Neural cell (in vitro differentiated cells): ENCODE results near the gene SIDT1. TPM values are rescaled to one million over a fixed set of nuclear protein-coding genes. Genes with fewer than 3 reads are reported as not detected.

Experiments used
- H2AFZ ChIP-seq: fragments of 200-600, 300-800 bp; sonication (generic), shearing (Covaris generic); 2 replicates; pipeline ENCODE4 v1.6.0; 2014; ENCODE audit warnings: low read depth, mild to moderate bottlenecking, antibody characterized with exemption, low read length, moderate library complexity
- H3F3A ChIP-seq: fragments of 200-600 bp; shearing (Covaris generic); 2 replicates; pipeline ENCODE4 v1.6.1; 2016; ENCODE audit warnings: mild to moderate bottlenecking, moderate library complexity, mixed read lengths, antibody characterized with exemption, low read length; ENCODE audit not compliant: insufficient read depth, poor library complexity, severe bottlenecking
- H3K27ac ChIP-seq: fragments of 200-600, 300-800 bp; sonication (generic), shearing (Covaris generic); 2 replicates; pipeline ENCODE4 v1.5.1; 2014; ENCODE audit warnings: mild to moderate bottlenecking, low read length, moderate library complexity
- H3K27me3 ChIP-seq: fragments of 300-800, 200-600 bp; sonication (generic), shearing (Covaris generic); 2 replicates; pipeline ENCODE4 v1.6.0; 2014; ENCODE audit warnings: mild to moderate bottlenecking, low read depth, low read length, moderate library complexity; ENCODE audit not compliant: insufficient read depth
- H3K36me3 ChIP-seq: fragments of 300-800, 200-600 bp; sonication (generic), shearing (Covaris generic); 2 replicates; pipeline ENCODE4 v1.5.1; 2014; ENCODE audit warnings: mild to moderate bottlenecking, antibody characterized with exemption, low read length, moderate library complexity; ENCODE audit not compliant: insufficient read depth
- H3K4me2 ChIP-seq: fragments of 300-800, 200-600 bp; sonication (generic), shearing (Covaris generic); 2 replicates; pipeline ENCODE4 v1.6.0; 2014; ENCODE audit warnings: mild to moderate bottlenecking, low read length
- H3K4me3 ChIP-seq: fragments of 300-800, 200-600 bp; sonication (generic), shearing (Covaris generic); 2 replicates; pipeline ENCODE4 v1.5.1; 2014; ENCODE audit warnings: mild to moderate bottlenecking, low read length, moderate library complexity
- H3K79me2 ChIP-seq: fragments of 200-600 bp; shearing (Covaris generic); replicated peaks from 2 replicates; pipeline ENCODE4 v1.6.0; 2014; ENCODE audit warnings: mild to moderate bottlenecking, low read length, moderate library complexity; ENCODE audit not compliant: insufficient read depth
- H3K9ac ChIP-seq: fragments of 300-800, 200-600 bp; sonication (generic), shearing (Covaris generic); 2 replicates; pipeline ENCODE4 v1.6.1; 2016; ENCODE audit warnings: mild to moderate bottlenecking, low read length, mixed read lengths
- H3K9me2 ChIP-seq: fragments of 200-600 bp; shearing (Covaris generic); 2 replicates; pipeline ENCODE4 v1.6.1; 2016; ENCODE audit warnings: mild to moderate bottlenecking, low read length, mixed read lengths; ENCODE audit not compliant: insufficient read depth
- H3K9me3 ChIP-seq: fragments of 200-600, 300-800 bp; sonication (generic), shearing (Covaris generic); 2 replicates; pipeline ENCODE4 v1.6.1; 2016; ENCODE audit warnings: mild to moderate bottlenecking, mixed run types, low read length, moderate library complexity, mixed read lengths
- H4K20me1 ChIP-seq: fragments of 200-600 bp; shearing (Covaris generic); 2 replicates; pipeline ENCODE4 v1.6.1; 2016; ENCODE audit warnings: mild to moderate bottlenecking, mixed run types; ENCODE audit not compliant: insufficient read depth
- CTCF ChIP-seq: fragments of 450-650 bp; IDR thresholded peaks from 2 replicates; pipeline ENCODE4 v1.5.1; 2014; ENCODE audit warnings: antibody characterized with exemption, mild to moderate bottlenecking, moderate library complexity; ENCODE audit not compliant: poor library complexity, severe bottlenecking
- EP300 ChIP-seq: fragments of 450-650 bp; conservative IDR thresholded peaks from 2 replicates; pipeline ENCODE4 v1.6.1; 2014; ENCODE audit warnings: antibody characterized with exemption, mild to moderate bottlenecking, moderate library complexity; ENCODE audit not compliant: poor library complexity, severe bottlenecking
- EZH2 ChIP-seq: fragments of 200-600, 300-800 bp; shearing (Covaris generic), sonication (generic); IDR thresholded peaks from 2 replicates; pipeline ENCODE4 v1.6.1; 2014; ENCODE audit warnings: antibody characterized with exemption, low read length, borderline replicate concordance, mild to moderate bottlenecking; ENCODE audit not compliant: insufficient read depth, poor library complexity, severe bottlenecking
- MXI1 ChIP-seq: fragments of 450-650 bp; conservative IDR thresholded peaks from 2 replicates; pipeline ENCODE4 v1.6.1; 2014; ENCODE audit warnings: antibody characterized with exemption, mild to moderate bottlenecking; ENCODE audit not compliant: poor library complexity, severe bottlenecking
- POLR2AphosphoS5 ChIP-seq: IDR thresholded peaks from 2 replicates; pipeline ENCODE4 v1.6.1; 2012
- RAD21 ChIP-seq: fragments of 450-650 bp; conservative IDR thresholded peaks from 2 replicates; pipeline ENCODE4 v1.6.1; 2014; ENCODE audit warnings: antibody characterized with exemption, mild to moderate bottlenecking, moderate library complexity
- SMC3 ChIP-seq: fragments of 450-650 bp; conservative IDR thresholded peaks from 2 replicates; pipeline ENCODE4 v1.6.1; 2014; ENCODE audit warnings: antibody characterized with exemption, mild to moderate bottlenecking, moderate library complexity; ENCODE audit not compliant: poor library complexity
- TAF1 ChIP-seq: IDR thresholded peaks from 2 replicates; pipeline ENCODE4 v1.6.1; 2012; ENCODE audit warnings: low read depth
- polyA plus RNA-seq: library from polyadenylated mRNA; depleted of rRNA; stranded (reverse); fragments of >200 nt; gene quantifications from 2 replicates; pipeline ENCODE4 v1.2.3, GENCODE V29; 2014
- TF ChIP-seq, protein P1 (sequence below): IDR thresholded peaks from 2 replicates; pipeline ENCODE4 v1.6.1; 2012; ENCODE audit warnings: borderline replicate concordance

SIDT1 gene
- polyA plus RNA-seq, 1 donor from 2014 or later, result 0.22 TPM

GRCh38 chr3:113601240-113601639, 68.9 kb downstream of the SIDT1 start:
- no peak overlapping the region for H3K27ac ChIP-seq

GRCh38 chr3:113602256-113602655, 69.9 kb downstream of the SIDT1 start:
- no peak overlapping the region for H3K4me2 ChIP-seq
- TF ChIP-seq TAF1 (no peak), CTCF (no peak), EP300 (no peak), EZH2 (no peak), POLR2AphosphoS5 (no peak), MXI1 (no peak), RAD21 (no peak), SMC3 (no peak)
- TF ChIP-seq, protein P1, sequence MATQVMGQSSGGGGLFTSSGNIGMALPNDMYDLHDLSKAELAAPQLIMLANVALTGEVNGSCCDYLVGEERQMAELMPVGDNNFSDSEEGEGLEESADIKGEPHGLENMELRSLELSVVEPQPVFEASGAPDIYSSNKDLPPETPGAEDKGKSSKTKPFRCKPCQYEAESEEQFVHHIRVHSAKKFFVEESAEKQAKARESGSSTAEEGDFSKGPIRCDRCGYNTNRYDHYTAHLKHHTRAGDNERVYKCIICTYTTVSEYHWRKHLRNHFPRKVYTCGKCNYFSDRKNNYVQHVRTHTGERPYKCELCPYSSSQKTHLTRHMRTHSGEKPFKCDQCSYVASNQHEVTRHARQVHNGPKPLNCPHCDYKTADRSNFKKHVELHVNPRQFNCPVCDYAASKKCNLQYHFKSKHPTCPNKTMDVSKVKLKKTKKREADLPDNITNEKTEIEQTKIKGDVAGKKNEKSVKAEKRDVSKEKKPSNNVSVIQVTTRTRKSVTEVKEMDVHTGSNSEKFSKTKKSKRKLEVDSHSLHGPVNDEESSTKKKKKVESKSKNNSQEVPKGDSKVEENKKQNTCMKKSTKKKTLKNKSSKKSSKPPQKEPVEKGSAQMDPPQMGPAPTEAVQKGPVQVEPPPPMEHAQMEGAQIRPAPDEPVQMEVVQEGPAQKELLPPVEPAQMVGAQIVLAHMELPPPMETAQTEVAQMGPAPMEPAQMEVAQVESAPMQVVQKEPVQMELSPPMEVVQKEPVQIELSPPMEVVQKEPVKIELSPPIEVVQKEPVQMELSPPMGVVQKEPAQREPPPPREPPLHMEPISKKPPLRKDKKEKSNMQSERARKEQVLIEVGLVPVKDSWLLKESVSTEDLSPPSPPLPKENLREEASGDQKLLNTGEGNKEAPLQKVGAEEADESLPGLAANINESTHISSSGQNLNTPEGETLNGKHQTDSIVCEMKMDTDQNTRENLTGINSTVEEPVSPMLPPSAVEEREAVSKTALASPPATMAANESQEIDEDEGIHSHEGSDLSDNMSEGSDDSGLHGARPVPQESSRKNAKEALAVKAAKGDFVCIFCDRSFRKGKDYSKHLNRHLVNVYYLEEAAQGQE, result no peak
- H3K9me2 ChIP-seq, result no peaks in the 10 kb centered on the region
- no peaks in the 10 kb centered on the region for H3K9me3 ChIP-seq
- no peak overlapping the region for H3K27ac ChIP-seq
- H3F3A ChIP-seq, result no peaks in the 10 kb centered on the region
- H3K36me3 ChIP-seq, result no peaks in the 10 kb centered on the region
- H3K27me3 ChIP-seq, result no peaks in the 10 kb centered on the region
- H2AFZ ChIP-seq, result no peak overlapping the region
- H4K20me1 ChIP-seq, result no peaks in the 10 kb centered on the region
- no peak overlapping the region for H3K9ac ChIP-seq
- no peaks in the 10 kb centered on the region for H3K79me2 ChIP-seq
- no peak overlapping the region for H3K4me3 ChIP-seq

More at GRCh38 chr3:113601240-113601639, 68.9 kb downstream of the SIDT1 start:
- H4K20me1 ChIP-seq, result no peaks in the 10 kb centered on the region
- no peaks in the 10 kb centered on the region for H3K27me3 ChIP-seq
- H3K79me2 ChIP-seq, result no peaks in the 10 kb centered on the region
- no peaks in the 10 kb centered on the region for H3K9me3 ChIP-seq
- no peaks in the 10 kb centered on the region for H3K36me3 ChIP-seq
- H2AFZ ChIP-seq, result no peak overlapping the region
- no peak overlapping the region for H3K9ac ChIP-seq
- no peaks in the 10 kb centered on the region for H3F3A ChIP-seq
- H3K4me2 ChIP-seq, result no peak overlapping the region
- H3K9me2 ChIP-seq, result no peaks in the 10 kb centered on the region
- no peak for TF ChIP-seq SMC3
- TF ChIP-seq EZH2, result no peak
- TF ChIP-seq, protein P1, result no peak
- TF ChIP-seq CTCF, result no peak
- TF ChIP-seq TAF1, result no peak
- TF ChIP-seq POLR2AphosphoS5, result no peak
- TF ChIP-seq MXI1, result no peak
- no peak for TF ChIP-seq EP300
- no peak for TF ChIP-seq RAD21
- no peak overlapping the region for H3K4me3 ChIP-seq
